Measurements from ENCODE around the gene CYB5D1.

Gene CYB5D1

GRCh38 chr17:7886227-7887037 is 28.6 kb downstream of the CYB5D1 start:
- DNase-seq (ENCODE audit: low spot score), result peak; percentile 12

GRCh38 chr17:7887038-7887481 is 29.3 kb downstream of the CYB5D1 start:
- DNase-seq (ENCODE audit: low spot score), result no peak

GRCh38 chr17:7887482-7888183 is 29.8 kb downstream of the CYB5D1 start:
- DNase-seq (ENCODE audit: low spot score), result peak; percentile 93

GRCh38 chr17:7888184-7888920 is 30.5 kb downstream of the CYB5D1 start, which contains the start of gene CHD3:
CHD3 (plus strand) TSS chr17:7888789; CDS start chr17:7889001, 212 bp downstream.
- no peak for DNase-seq (ENCODE audit: low spot score)

GRCh38 chr17:7889166-7889955 is 31.6 kb downstream of the CYB5D1 start:
- peak; percentile 91 for DNase-seq (ENCODE audit: low spot score)

- DNase-seq (ENCODE audit: low spot score), result no peak
Observed at GRCh38 chr17:7893187-7893880, 35.5 kb downstream of the CYB5D1 start.

GRCh38 chr17:7894226-7894625 is 36.4 kb downstream of the CYB5D1 start:
- no peak for DNase-seq (ENCODE audit: low spot score)

- DNase-seq (ENCODE audit: low spot score), result no peak
Observed at GRCh38 chr17:7894866-7895265, 37.1 kb downstream of the CYB5D1 start.

GRCh38 chr17:7897090-7897489 is 39.3 kb downstream of the CYB5D1 start:
- DNase-seq (ENCODE audit: low spot score), result peak; percentile 56

- peak; percentile 11 for DNase-seq (ENCODE audit: low spot score)
Observed at GRCh38 chr17:7897773-7898172, 40.0 kb downstream of the CYB5D1 start.

- no peak for DNase-seq (ENCODE audit: low spot score)
Observed at GRCh38 chr17:7903154-7904103, 45.6 kb downstream of the CYB5D1 start.

- no peak for DNase-seq (ENCODE audit: low spot score)
Observed at GRCh38 chr17:7909089-7909488, 51.3 kb downstream of the CYB5D1 start.

- DNase-seq (ENCODE audit: low spot score), result no peak
Observed at GRCh38 chr17:7910281-7910680, 52.5 kb downstream of the CYB5D1 start.

- no peak for DNase-seq (ENCODE audit: low spot score)
Observed at GRCh38 chr17:7910711-7911110, 52.9 kb downstream of the CYB5D1 start.

GRCh38 chr17:7911116-7911515 is 53.3 kb downstream of the CYB5D1 start:
- no peak for DNase-seq (ENCODE audit: low spot score)
